SKM-1 (cell line): ENCODE results near the gene TRPM6.
"Not testable (repeated sequence)": the region's sequence is repeated elsewhere in the genome, so short reads cannot be mapped to it uniquely, and the experiment has no call there.

Source experiments
- DNase-seq: peaks from one replicate; lab custom pipeline; 2025; ENCODE audit not compliant: unreplicated experiment; lab: John Stamatoyannopoulos, UW

TRPM6 gene

DNA sequence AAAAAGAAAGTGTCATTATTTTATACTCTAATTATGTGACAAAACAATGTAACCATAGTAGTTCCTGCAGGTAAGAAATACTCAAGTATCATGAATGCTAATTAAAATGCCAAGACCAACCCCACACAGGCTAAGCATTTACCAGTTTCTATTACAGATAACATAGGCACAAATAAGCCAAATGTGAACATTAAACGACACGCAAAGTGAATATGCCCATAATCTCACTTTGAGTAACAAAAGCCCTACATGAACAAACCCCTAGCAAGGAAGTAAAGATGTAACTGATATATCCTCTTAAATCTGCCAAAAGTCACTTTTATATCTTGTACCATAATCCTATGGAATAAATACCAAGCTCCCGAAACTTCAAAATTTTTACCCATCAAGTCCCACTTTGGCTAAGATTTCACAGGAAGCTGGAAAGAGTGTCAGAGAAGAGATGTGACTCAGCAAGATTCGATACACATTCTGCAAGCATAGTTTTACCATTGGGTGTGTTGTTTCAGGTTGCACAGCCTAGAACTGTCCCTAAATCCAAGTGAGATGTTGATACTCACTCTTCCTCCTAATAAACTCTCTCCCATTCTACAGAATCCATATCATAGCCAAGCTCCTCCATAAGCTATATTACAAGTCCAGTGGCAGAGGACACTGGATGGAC is 28.8 kb downstream of the TRPM6 start:
- no peak for DNase-seq

DNA sequence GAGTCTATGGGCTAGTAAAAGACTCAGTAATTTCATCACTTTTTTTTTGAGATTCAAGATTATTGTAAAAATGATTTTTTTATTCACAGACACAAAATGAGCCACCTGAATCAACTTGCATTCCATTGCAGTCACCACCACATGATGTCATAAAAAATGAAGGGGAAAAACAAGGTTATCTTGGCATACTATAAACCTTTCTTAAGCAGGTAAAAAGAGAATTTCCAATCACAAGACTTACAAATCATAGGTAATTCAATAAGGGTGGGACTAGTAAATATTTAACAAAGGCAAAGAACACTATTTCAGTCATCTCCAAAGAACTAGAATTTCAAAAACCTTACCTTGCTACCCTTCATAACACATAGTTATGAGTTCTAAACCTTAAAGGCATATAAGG is 30.7 kb downstream of the TRPM6 start:
- no peak for DNase-seq

DNA sequence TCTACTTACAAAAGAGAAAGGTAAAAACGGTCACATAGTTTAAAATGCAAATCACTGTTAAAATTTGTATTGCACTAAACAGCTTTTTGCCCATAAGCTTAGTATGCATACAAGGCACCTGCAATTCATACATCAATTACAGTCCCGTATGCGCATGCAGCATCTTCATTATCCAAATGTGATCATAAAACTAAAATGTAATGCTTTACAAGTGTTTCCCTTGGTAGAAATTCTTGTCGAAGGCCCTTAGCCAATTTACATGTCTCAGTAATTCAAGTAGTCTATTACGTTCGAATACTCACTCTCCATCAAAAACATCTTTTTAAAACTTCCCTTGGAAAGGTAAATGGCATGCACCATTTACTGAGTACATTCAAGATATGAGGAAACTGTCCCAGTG is 32.6 kb downstream of the TRPM6 start:
- no peak for DNase-seq

DNA sequence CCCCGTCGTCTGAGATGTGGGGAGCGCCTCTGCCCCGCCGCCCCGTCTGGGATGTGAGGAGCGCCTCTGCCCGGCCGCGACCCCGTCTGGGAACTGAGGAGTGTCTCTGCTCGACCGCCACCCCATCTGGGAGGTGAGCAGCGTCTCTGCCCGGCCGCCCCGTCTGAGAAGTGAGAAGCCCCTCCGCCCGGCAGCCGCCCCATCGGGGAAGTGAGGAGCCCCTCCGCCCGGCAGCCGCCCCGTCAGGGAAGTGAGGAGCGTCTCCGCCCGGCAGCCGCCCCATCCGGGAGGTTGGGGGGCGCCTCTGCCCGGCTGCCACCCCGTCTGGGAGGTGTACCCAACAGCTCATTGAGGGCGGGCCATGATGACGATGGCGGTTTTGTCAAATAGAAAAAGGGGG is 34.7 kb downstream of the TRPM6 start:
- not testable (repeated sequence) for DNase-seq

DNA sequence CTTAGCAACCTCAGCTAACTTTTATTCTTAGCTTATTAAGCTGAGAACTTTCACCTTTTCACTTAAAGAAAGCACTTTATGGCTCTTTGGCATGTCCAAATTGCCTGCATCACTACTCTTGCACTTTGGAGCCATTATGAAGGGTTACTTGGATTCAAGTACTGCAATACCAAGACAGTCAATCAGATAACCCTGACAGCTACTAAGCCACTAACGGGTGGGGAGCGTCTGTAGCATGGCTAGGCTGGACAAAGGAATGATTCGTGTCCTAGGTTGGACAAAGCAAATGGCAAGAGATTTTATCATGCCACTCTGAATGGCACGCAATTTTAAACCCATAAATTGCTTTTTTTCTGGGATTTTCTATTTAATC is 39.6 kb downstream of the TRPM6 start:
- DNase-seq = no peak

DNA sequence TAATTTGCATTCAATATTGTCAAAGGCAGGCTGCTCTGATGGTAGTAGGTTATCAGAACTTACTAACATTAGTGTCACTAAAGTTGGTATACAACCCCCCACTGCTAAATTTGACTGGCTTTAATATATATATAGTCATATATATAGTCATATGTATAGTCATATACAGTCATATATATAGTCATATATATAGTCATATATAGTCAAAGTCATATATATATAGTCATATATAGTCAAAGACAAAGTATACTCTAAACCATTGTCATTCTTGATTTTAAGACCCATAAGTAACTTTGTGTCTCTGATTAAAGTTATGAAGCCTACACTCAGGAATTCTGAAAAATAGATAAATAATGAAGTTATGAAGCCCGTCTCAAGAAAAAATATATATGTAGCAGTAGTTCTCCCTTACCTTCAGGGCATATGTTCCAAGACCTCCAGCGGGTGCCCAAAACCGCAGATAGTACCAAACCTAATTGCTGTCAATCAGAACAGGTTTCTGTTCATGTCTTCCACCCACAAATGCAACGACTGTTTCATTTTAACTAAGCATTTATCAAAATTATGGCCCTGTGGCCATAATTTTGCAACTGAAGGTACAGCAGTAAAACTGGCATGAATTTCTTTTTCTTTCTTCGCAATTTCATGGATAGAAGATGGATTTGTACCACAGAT is 40.1 kb downstream of the TRPM6 start:
- no peak for DNase-seq

DNA sequence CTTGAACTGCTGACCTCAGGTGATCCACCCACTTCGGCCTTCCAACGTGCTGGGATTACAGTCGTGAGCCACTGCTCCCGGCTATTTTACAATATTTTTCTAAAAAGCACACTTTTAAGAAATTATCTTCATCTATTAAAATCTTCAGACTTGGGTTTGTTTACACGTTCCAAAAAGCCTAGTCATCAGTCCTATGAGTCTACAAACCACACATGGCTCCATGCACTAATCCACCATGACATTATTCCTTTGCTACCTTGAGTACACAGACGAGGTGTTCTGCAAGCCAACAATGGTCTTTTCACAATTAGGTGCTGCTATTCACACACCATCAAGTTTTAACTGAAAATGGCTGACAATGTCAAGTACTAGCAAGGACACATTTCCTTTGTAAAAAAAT is 41.0 kb downstream of the TRPM6 start:
- DNase-seq = no peak

DNA sequence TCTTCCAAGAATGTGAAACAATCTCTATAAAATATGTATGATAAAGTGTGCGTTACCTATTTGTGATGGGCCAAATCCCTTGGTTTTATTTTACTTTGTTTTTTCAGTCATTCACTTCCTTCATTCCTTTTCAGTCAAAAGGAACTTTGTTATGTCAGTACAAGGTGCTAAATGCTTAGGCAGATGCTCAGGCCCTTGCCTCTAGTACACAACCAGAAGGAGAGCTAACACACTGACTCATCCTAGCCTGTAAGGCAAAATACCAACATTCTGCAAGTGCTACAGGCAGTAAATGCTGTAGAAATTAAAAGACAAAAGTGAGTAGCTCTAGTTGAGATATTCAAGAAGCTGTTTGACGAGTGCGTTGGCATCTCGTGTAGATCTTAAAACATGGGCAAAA is 49.4 kb downstream of the TRPM6 start:
- DNase-seq = no peak

DNA sequence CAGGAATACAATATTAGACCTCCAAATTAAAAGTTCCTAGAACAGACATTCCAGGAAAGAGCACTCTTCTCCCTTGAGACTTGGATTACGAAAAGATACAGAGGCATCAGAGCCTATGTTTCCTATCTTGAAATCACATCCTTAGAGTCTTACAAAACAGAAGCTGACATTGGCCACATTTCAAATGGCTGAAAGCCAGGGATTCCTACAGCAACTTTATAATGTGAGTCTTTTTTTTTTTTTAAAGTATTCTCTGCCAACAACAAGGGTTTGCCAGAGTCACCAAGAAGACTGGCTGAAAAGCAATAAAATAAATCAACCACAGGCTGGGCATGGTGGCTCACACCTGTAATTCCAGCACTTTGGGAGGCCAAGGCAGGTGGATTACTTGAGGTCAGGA is 63.1 kb downstream of the TRPM6 start:
- DNase-seq = no peak

DNA sequence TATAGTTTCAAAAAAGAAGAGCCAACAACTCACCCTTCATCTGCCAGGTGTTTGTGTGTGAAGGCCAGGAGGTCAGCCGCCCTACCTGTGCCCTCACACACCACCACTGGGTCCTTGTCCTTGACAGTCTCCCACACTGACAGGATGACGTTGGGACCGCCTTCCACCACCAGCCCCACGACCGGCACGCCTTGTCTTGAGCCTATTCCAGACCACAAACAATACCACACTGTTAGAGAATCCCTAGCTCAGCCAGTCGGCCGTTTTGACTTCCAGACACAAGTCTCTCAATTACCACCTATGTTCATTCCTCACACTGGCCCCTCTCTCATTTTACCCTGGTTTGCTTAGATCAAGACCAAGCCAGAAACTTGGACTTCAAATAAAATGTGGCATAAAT is 66.1 kb downstream of the TRPM6 start:
- no peak for DNase-seq

DNA sequence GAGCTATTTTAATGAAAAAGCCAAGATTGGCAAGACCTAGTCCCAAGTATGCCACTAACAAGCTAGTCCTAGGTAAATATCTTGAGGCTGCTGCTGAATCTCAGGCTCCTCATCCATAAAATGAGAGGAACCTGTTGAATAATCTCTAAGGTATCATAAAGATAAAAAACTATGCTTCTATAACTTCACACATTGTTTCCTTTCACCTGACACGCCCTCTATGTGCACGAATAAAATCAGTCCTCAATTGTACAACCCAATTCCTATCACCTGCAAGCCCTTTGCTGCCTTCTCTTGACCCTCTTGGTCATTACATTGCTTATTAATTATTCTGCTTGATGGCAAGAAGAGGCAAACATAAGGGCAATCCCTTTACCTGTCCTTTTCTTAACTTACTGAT is 69.9 kb downstream of the TRPM6 start:
- no peak for DNase-seq

DNA sequence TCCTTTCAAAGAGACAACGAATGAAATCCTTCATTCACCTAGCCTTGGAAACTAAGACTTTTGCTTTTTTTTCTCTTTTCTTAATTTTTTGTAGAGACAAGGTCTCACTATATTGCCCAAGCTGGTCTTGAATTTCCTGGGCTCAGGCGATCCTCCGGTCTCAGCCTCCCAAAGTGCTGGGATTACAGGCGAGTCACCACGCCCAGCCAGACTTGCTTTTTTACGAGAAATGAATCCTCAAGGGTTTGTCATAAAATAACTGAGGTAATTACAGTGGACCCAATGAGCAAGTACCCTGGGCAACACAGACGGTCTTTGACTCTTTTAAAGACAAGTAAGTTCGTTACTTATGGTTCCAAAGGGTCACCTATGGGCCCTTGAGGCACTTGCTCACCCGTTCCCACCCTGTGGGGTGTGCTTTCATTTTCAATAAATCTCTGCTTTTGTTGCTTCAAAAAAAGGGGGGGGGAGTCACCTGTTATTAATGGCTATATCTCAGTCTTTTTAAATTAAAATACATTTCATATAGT is 70.4 kb downstream of the TRPM6 start:
- DNase-seq = no peak

DNA sequence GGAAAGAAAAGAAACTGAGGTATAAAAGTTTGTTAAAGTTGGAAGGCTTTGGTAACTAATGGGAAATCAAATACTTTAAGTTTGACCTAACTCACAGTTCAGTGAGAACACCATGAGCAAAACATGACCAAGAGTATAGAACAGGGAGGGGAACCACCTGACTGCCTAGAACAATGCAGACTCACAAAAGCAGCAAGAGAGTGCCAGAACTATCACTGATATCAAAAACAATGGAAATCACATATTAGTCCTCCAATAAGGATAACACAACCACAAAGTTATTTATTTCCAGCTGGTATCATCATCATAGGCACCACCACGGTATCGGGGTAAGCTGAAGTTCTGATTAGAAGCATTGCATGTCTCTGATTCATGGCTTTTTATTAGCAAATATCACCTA is 77.5 kb downstream of the TRPM6 start:
- no peak for DNase-seq

DNA sequence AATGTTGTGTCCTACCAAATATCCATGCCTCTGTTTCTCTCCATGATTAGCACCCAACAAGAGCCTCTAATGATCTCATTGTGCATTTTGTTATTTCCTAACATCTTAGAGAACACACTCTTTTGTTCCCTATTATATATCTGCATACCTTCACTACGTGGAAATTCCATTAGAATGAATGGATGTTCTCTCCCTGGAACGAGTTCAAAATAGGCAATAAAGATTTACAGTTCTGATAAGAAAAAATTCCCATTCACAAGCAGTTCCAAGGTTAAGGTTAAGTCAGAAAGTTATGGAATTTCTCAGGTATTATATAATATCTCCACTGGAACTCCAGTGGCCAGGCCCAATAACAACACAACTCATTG is 83.7 kb downstream of the TRPM6 start:
- DNase-seq = no peak

DNA sequence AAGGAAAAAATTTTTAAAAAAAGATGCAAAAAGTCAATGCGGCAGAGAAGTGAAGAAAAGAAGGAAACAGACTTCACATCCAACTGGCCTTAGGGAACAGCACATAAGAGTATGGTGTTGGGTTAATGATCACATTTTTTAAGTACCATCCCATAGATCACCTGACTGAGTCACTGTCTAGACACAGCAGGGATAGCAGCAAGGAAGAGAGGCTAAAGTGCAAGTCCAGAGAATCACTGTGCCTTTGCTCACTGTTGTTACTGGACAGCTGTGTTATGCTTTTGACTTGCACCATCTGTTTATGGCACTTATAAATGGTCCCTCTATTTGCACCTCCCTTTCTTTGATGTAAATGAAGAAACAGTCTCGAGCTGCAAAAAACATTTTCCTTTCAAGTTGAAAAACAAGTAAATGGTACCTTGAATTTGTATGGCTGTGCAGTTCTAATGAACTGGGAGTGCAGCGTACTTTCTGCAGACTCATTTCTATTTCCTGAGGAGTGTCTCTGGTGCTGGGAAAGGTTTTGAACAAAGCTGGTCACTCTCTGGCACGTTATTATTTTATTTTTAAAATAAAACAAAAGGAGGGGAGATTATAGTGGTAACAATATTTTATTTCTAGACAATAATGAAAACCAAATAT is 84.2 kb downstream of the TRPM6 start:
- no peak for DNase-seq

DNA sequence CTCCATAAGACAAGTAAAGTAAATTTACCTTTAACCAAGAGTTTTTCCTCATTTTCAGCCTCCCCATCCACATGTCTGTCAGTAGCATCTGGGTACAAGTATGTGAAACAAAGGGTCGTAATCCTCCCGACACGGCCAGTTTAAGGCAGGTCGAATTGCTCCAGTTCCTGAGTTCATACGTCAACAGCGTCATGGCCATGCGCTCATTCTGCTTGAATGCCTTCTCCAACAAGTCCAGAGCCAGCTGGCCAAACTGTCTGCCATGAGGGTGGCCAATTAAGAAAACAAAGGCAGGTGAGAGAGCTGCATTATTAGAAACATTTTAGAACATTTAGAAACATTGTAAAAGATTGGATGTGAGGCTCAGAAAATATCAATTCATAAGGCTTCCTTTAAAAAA is 87.5 kb downstream of the TRPM6 start:
- no peak for DNase-seq

DNA sequence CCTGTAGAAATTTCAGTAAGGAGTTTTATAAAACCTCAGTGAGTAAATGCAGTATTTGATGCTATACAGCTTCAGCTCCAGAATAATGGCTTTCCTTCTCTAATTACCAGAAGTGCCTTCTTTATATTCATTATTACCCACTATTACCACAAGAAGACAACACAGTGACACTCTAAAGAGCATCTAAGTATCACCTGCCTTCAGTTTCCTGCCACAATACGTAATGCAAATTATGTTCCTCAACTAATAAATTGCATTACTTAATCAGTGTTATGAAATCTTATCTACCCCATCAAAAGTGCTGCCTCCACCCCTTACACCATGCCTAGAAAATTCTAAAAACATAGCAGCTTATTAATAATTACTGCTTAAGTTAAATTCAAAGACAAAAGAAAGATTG is 91.9 kb downstream of the TRPM6 start:
- no peak for DNase-seq

DNA sequence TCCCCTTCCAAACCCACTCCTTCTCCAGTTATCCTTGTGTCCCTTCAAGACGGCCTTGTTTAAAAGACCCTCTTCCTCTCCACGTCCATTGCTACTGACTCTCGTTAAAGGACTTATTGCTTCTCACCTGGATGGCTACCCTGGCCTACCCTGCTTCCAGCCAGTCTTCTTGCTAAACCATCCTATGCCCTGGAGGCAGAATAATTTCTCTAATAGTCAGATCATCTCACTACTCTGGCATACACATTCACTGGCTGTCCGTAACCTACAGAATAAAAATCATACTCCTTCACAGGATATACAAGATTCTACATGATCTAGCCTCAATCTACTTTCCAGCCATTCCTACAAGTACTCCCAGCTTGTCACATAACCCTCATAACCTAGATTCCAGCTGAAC is 92.6 kb downstream of the TRPM6 start:
- no peak for DNase-seq

DNA sequence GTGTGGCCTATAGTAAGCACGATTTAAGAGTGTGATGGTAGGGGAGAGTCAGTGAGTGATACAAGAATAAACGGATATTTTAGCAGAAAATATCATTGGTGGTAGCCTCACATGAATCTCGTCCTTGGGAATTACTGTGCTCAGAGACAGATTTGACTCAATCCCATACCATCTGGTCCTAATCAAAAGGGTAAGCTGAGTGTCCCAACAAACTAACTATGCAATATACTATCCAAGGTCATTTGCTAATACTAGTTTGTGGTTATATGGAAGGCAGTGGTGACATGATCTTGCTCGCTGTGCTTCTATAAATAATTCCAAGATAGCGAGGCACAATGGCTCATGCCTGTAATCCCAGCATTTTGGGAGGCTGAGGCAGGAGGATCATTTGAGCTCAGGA is 103.2 kb downstream of the TRPM6 start:
- no peak for DNase-seq

DNA sequence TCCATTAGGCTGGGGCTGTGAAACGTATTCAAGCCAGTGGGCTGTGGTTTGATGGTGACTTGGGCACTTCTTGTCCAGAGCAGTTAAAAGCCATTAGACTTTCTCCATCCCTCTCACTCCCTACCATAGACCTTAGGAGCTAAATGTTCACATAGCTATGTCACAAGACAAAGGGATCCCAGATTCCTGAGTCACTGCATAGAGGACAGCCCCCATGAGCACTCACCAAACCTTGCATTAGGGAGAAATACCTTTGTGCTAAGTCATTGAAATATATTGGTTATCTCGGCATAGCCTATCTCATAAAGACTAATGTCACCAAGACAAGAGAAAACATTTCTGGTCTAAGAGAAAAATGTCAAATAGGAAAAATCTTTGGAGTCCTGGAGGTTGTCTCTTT is 104.3 kb downstream of the TRPM6 start:
- no peak for DNase-seq

DNA sequence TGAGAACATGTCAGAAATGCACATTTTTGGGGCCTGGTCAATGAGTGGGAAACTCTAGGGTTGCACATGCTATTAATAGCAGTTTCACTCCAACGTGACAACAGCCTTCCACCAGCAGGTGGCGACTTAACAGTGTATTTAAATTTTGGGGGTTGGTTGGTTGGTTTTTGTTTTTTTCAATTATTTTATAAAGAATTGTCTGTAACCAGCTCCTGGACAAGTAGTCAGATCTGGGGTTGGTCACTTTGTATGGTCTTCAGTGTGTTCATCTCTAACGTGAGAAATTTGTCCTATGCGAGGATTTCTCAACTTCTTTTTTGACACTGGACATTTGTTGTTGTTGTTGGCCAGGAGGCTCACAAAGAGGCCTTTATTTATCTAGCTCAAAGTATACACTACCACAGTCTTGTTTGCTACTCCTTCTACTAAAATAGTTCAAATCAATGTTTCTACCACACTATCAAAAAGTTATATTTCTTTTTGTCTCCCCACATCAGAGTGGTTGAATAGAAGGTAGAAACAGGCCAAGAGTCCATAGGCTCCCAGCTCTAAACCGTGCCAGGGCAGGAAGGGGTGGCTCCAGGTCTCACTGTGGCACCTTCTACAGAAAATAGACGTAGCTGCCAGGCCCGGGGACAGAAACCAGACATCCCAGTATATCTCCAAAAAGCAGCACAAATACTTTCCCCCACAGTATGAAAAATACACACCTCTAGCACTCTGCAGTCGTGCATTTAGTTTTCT is 110.4 kb downstream of the TRPM6 start:
- DNase-seq = no peak

DNA sequence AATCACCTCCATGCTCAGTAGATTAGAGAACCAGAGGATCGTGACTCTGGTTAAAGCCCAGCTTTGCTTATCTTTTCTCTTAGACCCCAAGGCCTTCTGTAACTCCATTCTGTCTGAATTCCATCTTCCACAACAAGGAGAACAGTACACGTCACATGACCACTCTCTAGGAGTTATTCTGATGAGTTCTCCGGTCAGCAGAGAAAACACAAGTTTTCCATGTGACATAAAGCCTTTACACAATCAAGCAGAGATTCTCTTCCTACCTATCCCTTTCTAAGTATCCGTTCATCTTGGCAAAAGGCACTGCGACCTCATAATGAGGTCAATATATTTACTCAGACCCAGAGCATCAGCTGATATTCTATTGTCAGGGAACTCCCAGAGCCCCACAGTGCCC is 112.3 kb downstream of the TRPM6 start:
- DNase-seq = no peak
